HEK293 (cell line): ENCODE data around the gene PTRH1.

ENCODE experiments used
- GFI1B ChIP-seq: fragments of 450-650 bp; formaldehyde crosslinking; IDR thresholded peaks from 2 replicates; pipeline ENCODE4 v1.5.1; 2016; ENCODE audit warnings: missing biosample characterization, missing genetic modification characterization
- GLIS2 ChIP-seq: fragments of 450-650 bp; formaldehyde crosslinking; IDR thresholded peaks from 2 replicates; pipeline ENCODE4 v1.5.1; 2016; ENCODE audit warnings: missing biosample characterization, missing genetic modification characterization
- HOXA7 ChIP-seq: sonication (generic); formaldehyde crosslinking; IDR thresholded peaks from 2 replicates; pipeline ENCODE4 v1.8.1; 2022; ENCODE audit warnings: missing genetic modification reagents, borderline replicate concordance
- SETDB1 ChIP-seq: IDR thresholded peaks from one replicate; pipeline ENCODE4 v1.6.1; 2017; ENCODE audit warnings: mild to moderate bottlenecking, low read length, moderate library complexity, mixed read lengths; ENCODE audit not compliant: insufficient read length
- TCF7L2 ChIP-seq: IDR thresholded peaks from 2 replicates; pipeline ENCODE4 v1.6.1; 2011; ENCODE audit warnings: low read depth, mild to moderate bottlenecking, inconsistent platforms, low read length, moderate library complexity, borderline replicate concordance
- TRIM28 ChIP-seq: IDR thresholded peaks from 2 replicates; pipeline ENCODE4 v1.6.1; 2011; ENCODE audit warnings: low read length, control low read depth, borderline replicate concordance
- ZBTB48 ChIP-seq: fragments of 450-650 bp; formaldehyde crosslinking; IDR thresholded peaks from 2 replicates; pipeline ENCODE4 v1.5.1; 2016; ENCODE audit warnings: missing biosample characterization, missing genetic modification characterization
- ZBTB6 ChIP-seq: fragments of 450-650 bp; formaldehyde crosslinking; IDR thresholded peaks from 2 replicates; pipeline ENCODE4 v1.5.1; 2017; ENCODE audit warnings: missing biosample characterization, missing genetic modification characterization
- ZFP3 ChIP-seq: fragments of 450-650 bp; formaldehyde crosslinking; IDR thresholded peaks from 2 replicates; pipeline ENCODE4 v1.5.1; 2016; ENCODE audit warnings: low read depth, missing biosample characterization, missing genetic modification characterization
- ZFP69B ChIP-seq: fragments of 450-650 bp; formaldehyde crosslinking; IDR thresholded peaks from 2 replicates; pipeline ENCODE4 v1.5.1; 2016; ENCODE audit warnings: missing biosample characterization, missing genetic modification characterization
- ZNF114 ChIP-seq: fragments of 450-650 bp; formaldehyde crosslinking; IDR thresholded peaks from 2 replicates; pipeline ENCODE4 v1.5.0; 2017; ENCODE audit warnings: missing biosample characterization, missing genetic modification characterization
- ZNF19 ChIP-seq: fragments of 450-650 bp; formaldehyde crosslinking; IDR thresholded peaks from 2 replicates; pipeline ENCODE4; 2016; ENCODE audit warnings: missing biosample characterization, missing genetic modification characterization, low read depth
- ZNF239 ChIP-seq: fragments of 450-650 bp; formaldehyde crosslinking; IDR thresholded peaks from 2 replicates; pipeline ENCODE4 v1.5.1; 2016; ENCODE audit warnings: missing biosample characterization, missing genetic modification characterization
- ZNF266 ChIP-seq: fragments of 450-650 bp; formaldehyde crosslinking; IDR thresholded peaks from 2 replicates; pipeline ENCODE4 v1.5.1; 2016; ENCODE audit warnings: missing biosample characterization, missing genetic modification characterization, low read depth
- ZNF311 ChIP-seq: fragments of 450-650 bp; formaldehyde crosslinking; IDR thresholded peaks from 2 replicates; pipeline ENCODE4 v1.5.1; 2017; ENCODE audit warnings: missing biosample characterization, missing genetic modification characterization, borderline replicate concordance
- ZNF335 ChIP-seq: fragments of 450-650 bp; formaldehyde crosslinking; conservative IDR thresholded peaks from 2 replicates; pipeline ENCODE4 v1.5.1; 2016; ENCODE audit warnings: missing biosample characterization, missing genetic modification characterization
- ZNF404 ChIP-seq: fragments of 450-650 bp; formaldehyde crosslinking; IDR thresholded peaks from 2 replicates; pipeline ENCODE4 v1.5.1; 2017; ENCODE audit warnings: missing biosample characterization, missing genetic modification characterization
- ZNF423 ChIP-seq: fragments of 450-650 bp; formaldehyde crosslinking; IDR thresholded peaks from 2 replicates; pipeline ENCODE4 v1.5.1; 2016; ENCODE audit warnings: missing biosample characterization, missing genetic modification characterization
- ZNF513 ChIP-seq: fragments of 450-650 bp; IDR thresholded peaks from 2 replicates; pipeline ENCODE4 v1.5.1; 2018; ENCODE audit warnings: missing biosample characterization, missing genetic modification characterization
- ZNF596 ChIP-seq: fragments of 450-650 bp; IDR thresholded peaks from 2 replicates; pipeline ENCODE4 v1.5.0; 2018; ENCODE audit warnings: missing biosample characterization, mild to moderate bottlenecking, missing genetic modification characterization, moderate library complexity
- ZNF621 ChIP-seq: fragments of 450-650 bp; formaldehyde crosslinking; IDR thresholded peaks from 2 replicates; pipeline ENCODE4 v1.5.1; 2017; ENCODE audit warnings: missing biosample characterization, missing genetic modification characterization
- ZNF660 ChIP-seq: fragments of 450-650 bp; IDR thresholded peaks from 2 replicates; pipeline ENCODE4 v1.5.1; 2018; ENCODE audit warnings: missing biosample characterization, mild to moderate bottlenecking, missing genetic modification characterization
- ZNF777 ChIP-seq: fragments of 450-650 bp; formaldehyde crosslinking; IDR thresholded peaks from 2 replicates; pipeline ENCODE4 v1.5.1; 2017; ENCODE audit warnings: missing biosample characterization, missing genetic modification characterization, borderline replicate concordance
- ZSCAN16 ChIP-seq: fragments of 450-650 bp; formaldehyde crosslinking; IDR thresholded peaks from 2 replicates; pipeline ENCODE4 v1.5.1; 2016; ENCODE audit warnings: missing biosample characterization, missing genetic modification characterization
- ZSCAN30 ChIP-seq: fragments of 450-650 bp; IDR thresholded peaks from 2 replicates; pipeline ENCODE4 v1.5.1; 2018; ENCODE audit warnings: missing biosample characterization, mild to moderate bottlenecking, missing genetic modification characterization, moderate library complexity
- ZXDB ChIP-seq: fragments of 450-650 bp; formaldehyde crosslinking; IDR thresholded peaks from 2 replicates; pipeline ENCODE4 v1.5.1; 2016; ENCODE audit warnings: missing biosample characterization, missing genetic modification characterization
- TF ChIP-seq, protein P1 (sequence below): fragments of 450-650 bp; formaldehyde crosslinking; IDR thresholded peaks from 2 replicates; pipeline ENCODE4 v1.5.1; 2016; ENCODE audit warnings: missing biosample characterization, missing genetic modification characterization
- TF ChIP-seq, protein P2 (sequence below): fragments of 450-650 bp; formaldehyde crosslinking; IDR thresholded peaks from 2 replicates; pipeline ENCODE4 v1.5.1; 2016; ENCODE audit warnings: missing biosample characterization, missing genetic modification characterization
- TF ChIP-seq, protein P3 (sequence below): fragments of 450-650 bp; formaldehyde crosslinking; IDR thresholded peaks from 2 replicates; pipeline ENCODE4 v1.5.1; 2017; ENCODE audit warnings: missing biosample characterization, missing genetic modification characterization
- TF ChIP-seq, protein P4 (sequence below): fragments of 450-650 bp; formaldehyde crosslinking; optimal IDR thresholded peaks from 2 replicates; pipeline ENCODE3; 2016; ENCODE audit warnings: missing biosample characterization, mild to moderate bottlenecking, missing genetic modification characterization

The PTRH1 gene

DNA sequence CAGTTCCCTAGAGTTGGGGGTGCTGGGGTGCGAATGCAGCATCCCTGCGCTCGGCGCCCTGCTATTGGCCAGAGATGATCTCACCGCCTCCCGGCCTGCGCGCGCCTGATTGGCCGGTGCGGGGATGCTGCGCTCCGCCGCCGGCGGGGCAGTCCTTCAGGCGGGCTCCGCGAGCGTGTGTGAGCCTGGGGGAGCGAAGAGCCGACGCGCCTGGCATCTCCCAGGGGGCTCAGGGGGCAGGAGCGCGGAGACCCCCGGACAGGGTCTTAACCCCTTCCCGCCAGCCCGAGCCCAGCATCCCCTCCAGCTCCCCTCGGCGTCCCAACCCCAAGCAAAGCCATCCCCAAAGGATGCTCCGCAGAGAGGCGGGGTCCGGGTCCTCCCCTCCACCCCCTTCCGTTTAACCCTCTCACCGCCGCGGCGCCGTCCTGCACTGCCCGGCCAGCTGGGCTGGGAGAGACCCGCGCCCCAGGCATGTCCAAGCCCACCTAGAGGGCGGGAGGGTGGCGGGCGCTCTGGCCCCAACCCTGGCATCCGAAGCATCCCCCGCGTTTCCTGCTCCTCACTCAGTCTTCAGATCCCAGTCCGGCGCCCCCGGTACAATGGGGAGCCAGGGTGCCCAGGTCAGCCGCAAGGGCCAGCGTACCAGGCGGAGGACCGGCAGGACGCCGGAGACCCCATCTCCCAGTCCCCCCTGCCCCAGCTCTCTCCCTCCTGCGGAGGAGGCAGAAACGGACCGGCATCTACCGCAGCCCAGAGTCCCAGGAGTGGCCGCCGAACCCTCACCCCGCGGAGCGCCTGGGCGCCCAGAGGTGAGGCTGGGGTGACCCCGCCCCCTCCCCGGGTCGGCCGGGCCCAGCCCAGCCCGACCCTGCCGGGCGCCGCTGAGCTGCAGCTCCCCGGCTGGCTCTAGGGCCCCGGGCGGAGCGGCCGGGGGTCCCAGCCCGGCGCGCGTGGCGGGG lies 38.9 kb upstream of the PTRH1 start (continued):
- TF ChIP-seq TRIM28 (no peak), ZNF239 (no peak), ZXDB (tag by site-specific recombination) (0 out of 2 replicates have a peak, but pooled peaks have one; percentile 19), GFI1B (no peak), ZNF621 (tag by site-specific recombination) (no peak), ZSCAN16 (tag by site-specific recombination) (no peak), ZNF404 (tag by site-specific recombination) (no peak), ZNF266 (tag by site-specific recombination) (no peak), ZNF423 (tag by site-specific recombination) (no peak), HOXA7 (CRISPR knock-in tag) (no peak), SETDB1 (no peak), ZSCAN30 (tag by site-specific recombination) (no peak), ZBTB48 (tag by site-specific recombination) (no peak), ZNF777 (no peak), ZBTB6 (no peak), ZFP3 (tag by site-specific recombination) (no peak), ZNF513 (tag by site-specific recombination) (no peak), GLIS2 (peak; percentile 85), ZFP69B (no peak), ZNF114 (tag by site-specific recombination) (no peak), ZNF19 (tag by site-specific recombination) (no peak), TCF7L2 (no peak), ZNF660 (tag by site-specific recombination) (no peak), ZNF596 (tag by site-specific recombination) (no peak), ZNF311 (tag by site-specific recombination) (no peak), ZNF335 (tag by site-specific recombination) (peak; percentile 90)
- TF ChIP-seq, protein P1, sequence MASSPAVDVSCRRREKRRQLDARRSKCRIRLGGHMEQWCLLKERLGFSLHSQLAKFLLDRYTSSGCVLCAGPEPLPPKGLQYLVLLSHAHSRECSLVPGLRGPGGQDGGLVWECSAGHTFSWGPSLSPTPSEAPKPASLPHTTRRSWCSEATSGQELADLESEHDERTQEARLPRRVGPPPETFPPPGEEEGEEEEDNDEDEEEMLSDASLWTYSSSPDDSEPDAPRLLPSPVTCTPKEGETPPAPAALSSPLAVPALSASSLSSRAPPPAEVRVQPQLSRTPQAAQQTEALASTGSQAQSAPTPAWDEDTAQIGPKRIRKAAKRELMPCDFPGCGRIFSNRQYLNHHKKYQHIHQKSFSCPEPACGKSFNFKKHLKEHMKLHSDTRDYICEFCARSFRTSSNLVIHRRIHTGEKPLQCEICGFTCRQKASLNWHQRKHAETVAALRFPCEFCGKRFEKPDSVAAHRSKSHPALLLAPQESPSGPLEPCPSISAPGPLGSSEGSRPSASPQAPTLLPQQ (tag by site-specific recombination): peak; percentile 56; the same call in 1 of the 2 replicates
- TF ChIP-seq, protein P2, sequence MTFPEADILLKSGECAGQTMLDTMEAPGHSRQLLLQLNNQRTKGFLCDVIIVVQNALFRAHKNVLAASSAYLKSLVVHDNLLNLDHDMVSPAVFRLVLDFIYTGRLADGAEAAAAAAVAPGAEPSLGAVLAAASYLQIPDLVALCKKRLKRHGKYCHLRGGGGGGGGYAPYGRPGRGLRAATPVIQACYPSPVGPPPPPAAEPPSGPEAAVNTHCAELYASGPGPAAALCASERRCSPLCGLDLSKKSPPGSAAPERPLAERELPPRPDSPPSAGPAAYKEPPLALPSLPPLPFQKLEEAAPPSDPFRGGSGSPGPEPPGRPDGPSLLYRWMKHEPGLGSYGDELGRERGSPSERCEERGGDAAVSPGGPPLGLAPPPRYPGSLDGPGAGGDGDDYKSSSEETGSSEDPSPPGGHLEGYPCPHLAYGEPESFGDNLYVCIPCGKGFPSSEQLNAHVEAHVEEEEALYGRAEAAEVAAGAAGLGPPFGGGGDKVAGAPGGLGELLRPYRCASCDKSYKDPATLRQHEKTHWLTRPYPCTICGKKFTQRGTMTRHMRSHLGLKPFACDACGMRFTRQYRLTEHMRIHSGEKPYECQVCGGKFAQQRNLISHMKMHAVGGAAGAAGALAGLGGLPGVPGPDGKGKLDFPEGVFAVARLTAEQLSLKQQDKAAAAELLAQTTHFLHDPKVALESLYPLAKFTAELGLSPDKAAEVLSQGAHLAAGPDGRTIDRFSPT (tag by site-specific recombination): peak; percentile 41; the same call in 1 of the 2 replicates
- TF ChIP-seq, protein P3, sequence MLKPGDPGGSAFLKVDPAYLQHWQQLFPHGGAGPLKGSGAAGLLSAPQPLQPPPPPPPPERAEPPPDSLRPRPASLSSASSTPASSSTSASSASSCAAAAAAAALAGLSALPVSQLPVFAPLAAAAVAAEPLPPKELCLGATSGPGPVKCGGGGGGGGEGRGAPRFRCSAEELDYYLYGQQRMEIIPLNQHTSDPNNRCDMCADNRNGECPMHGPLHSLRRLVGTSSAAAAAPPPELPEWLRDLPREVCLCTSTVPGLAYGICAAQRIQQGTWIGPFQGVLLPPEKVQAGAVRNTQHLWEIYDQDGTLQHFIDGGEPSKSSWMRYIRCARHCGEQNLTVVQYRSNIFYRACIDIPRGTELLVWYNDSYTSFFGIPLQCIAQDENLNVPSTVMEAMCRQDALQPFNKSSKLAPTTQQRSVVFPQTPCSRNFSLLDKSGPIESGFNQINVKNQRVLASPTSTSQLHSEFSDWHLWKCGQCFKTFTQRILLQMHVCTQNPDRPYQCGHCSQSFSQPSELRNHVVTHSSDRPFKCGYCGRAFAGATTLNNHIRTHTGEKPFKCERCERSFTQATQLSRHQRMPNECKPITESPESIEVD: no peak
- TF ChIP-seq, protein P4, sequence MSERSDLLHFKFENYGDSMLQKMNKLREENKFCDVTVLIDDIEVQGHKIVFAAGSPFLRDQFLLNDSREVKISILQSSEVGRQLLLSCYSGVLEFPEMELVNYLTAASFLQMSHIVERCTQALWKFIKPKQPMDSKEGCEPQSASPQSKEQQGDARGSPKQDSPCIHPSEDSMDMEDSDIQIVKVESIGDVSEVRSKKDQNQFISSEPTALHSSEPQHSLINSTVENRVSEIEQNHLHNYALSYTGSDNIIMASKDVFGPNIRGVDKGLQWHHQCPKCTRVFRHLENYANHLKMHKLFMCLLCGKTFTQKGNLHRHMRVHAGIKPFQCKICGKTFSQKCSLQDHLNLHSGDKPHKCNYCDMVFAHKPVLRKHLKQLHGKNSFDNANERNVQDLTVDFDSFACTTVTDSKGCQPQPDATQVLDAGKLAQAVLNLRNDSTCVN (tag by site-specific recombination): peak; percentile 70
